ENCODE measurements around the gene PSMA2. TPM values are rescaled to one million over a fixed set of nuclear protein-coding genes. Genes with fewer than 3 reads are reported as not detected.

Gene PSMA2
- total RNA-seq, 1 experiment from 2014 or later, result 152 TPM

DNA sequence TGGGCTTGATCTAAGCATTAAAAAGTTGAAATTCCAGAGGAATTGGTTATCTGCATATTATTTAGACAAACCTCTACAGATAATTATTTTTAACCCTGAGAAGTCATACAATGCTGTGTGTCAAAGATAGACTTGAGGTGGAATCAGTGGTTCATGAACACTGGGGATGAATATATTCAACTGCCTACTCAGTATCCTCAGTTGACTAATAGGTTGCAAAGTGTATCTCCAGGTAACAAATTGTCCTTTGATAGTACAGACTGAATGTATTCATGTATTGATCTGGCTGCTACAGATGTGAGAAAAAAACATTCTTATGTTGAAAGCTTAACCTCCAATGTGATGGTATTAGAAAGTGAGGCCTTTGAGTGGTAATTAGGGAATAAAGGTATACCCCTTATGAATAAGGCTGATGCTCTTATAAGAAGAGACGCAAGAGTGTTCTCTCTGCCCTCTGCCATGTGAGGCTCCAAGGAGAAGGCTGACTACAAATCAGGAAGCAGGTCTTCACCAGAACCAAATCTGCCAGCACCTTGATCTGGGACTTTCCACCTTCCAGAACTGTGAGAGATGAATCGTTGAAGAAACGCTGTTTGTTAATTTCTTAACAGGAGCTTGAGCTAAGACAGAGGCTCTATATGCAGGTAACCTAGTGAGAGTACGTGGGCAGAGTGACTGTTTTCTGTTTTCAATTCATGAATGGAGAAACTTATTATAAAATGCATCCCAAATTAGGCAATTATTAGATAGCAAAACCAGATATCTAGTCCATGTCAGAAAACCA is 7.7 kb upstream of the PSMA2 start:
- Histone ChIP-seq H4K20me1 (ENCODE audit: insufficient read depth) (no peaks in the 10 kb centered on the region), H3K27ac (ENCODE audit: low read depth, low read length) (no peak overlapping the region), H3K4me3 (replicated peaks in 1 of 2; ENCODE audit: low read depth in 1 of 2, low read length in 2 of 2) (no peak overlapping the region), H3K4me1 (ENCODE audit: control insufficient read depth in 1 of 2, insufficient read depth in 2 of 2, low read length in 2 of 2) (no peaks in the 10 kb centered on the region), H2AFZ (ENCODE audit: low read depth, low read length, poor library complexity, severe bottlenecking) (no peak overlapping the region), H3K9me2 (ENCODE audit: insufficient read depth) (no peaks in the 10 kb centered on the region), H3K36me3 (ENCODE audit: control insufficient read depth in 1 of 2, insufficient read depth in 2 of 2, low read length in 2 of 2) (peaks cover 24 to 35% of the 10 kb centered on the region in 2 experiments), H3K9me3 (ENCODE audit: control insufficient read depth in 1 of 2, insufficient read depth in 1 of 2, low read depth in 1 of 2, low read length in 2 of 2) (no peaks in the 10 kb centered on the region), H3K27me3 (ENCODE audit: insufficient read depth, low read length) (no peaks in the 10 kb centered on the region), H3K4me2 (ENCODE audit: low read length) (no peak overlapping the region), H3K79me2 (ENCODE audit: insufficient read depth, low read length) (peaks cover 17% of the 10 kb centered on the region), H3K9ac (ENCODE audit: low read length) (no peak overlapping the region)
- intact Hi-C loops (cut with micrococcal nuclease), result loop anchor here (2.0 to 10.0 kb wide), 5 partner anchors 413 to 785 kb away; partner anchors contain the start of genes COA1 and STK17A
- TF ChIP-seq CBX3 (IDR thresholded peaks at IDR 0.05; ENCODE audit: low read depth), result no peak
- TF ChIP-seq ELF1 (IDR thresholded peaks at IDR 0.05; ENCODE audit: borderline replicate concordance, low read depth), result no peak
- TF ChIP-seq SRF (IDR thresholded peaks at IDR 0.05; ENCODE audit: low read depth), result no peak
- CTCF ChIA-PET, result interaction anchor here (1.3 kb wide), 1 partner anchor 32 kb away, joined by 3 read pairs; no protein-coding TSS in a partner anchor
- POLR2A ChIA-PET, result no interaction called here
- DNase-seq (ENCODE audit: low read depth, low spot score) (no peak), ATAC-seq (no peak)
- BruUV-seq (replicated peaks), result no TSS peak
- RAD21 ChIA-PET (ENCODE audit: low non-redundant PET in 1 of 2, low total read pairs in 2 of 2, uncharacterized antibody in 2 of 2, unreplicated experiment in 2 of 2), result no interaction called here

DNA sequence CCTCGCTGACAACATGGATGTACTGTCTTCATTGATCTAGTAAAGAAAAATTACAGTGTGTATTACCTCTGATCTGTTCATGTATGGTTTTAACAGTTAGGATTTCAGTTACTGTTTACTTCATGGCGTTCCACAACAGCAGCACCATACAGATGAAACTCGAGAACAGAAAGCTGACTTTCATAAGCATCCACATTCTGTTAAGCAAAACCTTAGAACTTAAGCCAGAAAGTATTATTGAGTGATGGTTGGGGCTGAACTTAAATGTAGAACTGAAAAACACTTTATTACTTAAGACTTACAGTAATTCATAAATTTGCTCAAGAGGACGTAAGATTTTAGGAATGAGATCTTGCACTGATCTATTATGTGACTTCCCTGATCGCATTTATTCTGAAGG is 3.9 kb upstream of the PSMA2 start:
- Histone ChIP-seq H3K36me3 (ENCODE audit: control insufficient read depth in 1 of 2, insufficient read depth in 2 of 2, low read length in 2 of 2) (peaks cover 24 to 35% of the 10 kb centered on the region in 2 experiments), H3K27me3 (ENCODE audit: insufficient read depth, low read length) (no peaks in the 10 kb centered on the region), H4K20me1 (ENCODE audit: insufficient read depth) (no peaks in the 10 kb centered on the region), H3K27ac (ENCODE audit: low read depth, low read length) (no peak overlapping the region), H3K4me2 (ENCODE audit: low read length) (no peak overlapping the region), H3K9ac (ENCODE audit: low read length) (no peak overlapping the region), H3K4me3 (replicated peaks in 1 of 2; ENCODE audit: low read depth in 1 of 2, low read length in 2 of 2) (no peak overlapping the region), H2AFZ (ENCODE audit: low read depth, low read length, poor library complexity, severe bottlenecking) (no peak overlapping the region), H3K4me1 (ENCODE audit: control insufficient read depth in 1 of 2, insufficient read depth in 2 of 2, low read length in 2 of 2) (peaks cover 5 to 10% of the 10 kb centered on the region in 2 experiments; a peak in 2 of 4 replicates), H3K9me3 (ENCODE audit: control insufficient read depth in 1 of 2, insufficient read depth in 1 of 2, low read depth in 1 of 2, low read length in 2 of 2) (no peaks in the 10 kb centered on the region), H3K9me2 (ENCODE audit: insufficient read depth) (no peaks in the 10 kb centered on the region), H3K79me2 (ENCODE audit: insufficient read depth, low read length) (peaks cover 54% of the 10 kb centered on the region)
- CTCF ChIA-PET, result interaction anchor here (0.9 kb wide), 1 partner anchor 11 kb away, joined by 3 read pairs; no protein-coding TSS in a partner anchor
- POLR2A ChIA-PET, result no interaction called here
- no peak for TF ChIP-seq ZNF274 (IDR thresholded peaks at IDR 0.05; ENCODE audit: low read depth, low read length)
- TF ChIP-seq, protein P1, sequence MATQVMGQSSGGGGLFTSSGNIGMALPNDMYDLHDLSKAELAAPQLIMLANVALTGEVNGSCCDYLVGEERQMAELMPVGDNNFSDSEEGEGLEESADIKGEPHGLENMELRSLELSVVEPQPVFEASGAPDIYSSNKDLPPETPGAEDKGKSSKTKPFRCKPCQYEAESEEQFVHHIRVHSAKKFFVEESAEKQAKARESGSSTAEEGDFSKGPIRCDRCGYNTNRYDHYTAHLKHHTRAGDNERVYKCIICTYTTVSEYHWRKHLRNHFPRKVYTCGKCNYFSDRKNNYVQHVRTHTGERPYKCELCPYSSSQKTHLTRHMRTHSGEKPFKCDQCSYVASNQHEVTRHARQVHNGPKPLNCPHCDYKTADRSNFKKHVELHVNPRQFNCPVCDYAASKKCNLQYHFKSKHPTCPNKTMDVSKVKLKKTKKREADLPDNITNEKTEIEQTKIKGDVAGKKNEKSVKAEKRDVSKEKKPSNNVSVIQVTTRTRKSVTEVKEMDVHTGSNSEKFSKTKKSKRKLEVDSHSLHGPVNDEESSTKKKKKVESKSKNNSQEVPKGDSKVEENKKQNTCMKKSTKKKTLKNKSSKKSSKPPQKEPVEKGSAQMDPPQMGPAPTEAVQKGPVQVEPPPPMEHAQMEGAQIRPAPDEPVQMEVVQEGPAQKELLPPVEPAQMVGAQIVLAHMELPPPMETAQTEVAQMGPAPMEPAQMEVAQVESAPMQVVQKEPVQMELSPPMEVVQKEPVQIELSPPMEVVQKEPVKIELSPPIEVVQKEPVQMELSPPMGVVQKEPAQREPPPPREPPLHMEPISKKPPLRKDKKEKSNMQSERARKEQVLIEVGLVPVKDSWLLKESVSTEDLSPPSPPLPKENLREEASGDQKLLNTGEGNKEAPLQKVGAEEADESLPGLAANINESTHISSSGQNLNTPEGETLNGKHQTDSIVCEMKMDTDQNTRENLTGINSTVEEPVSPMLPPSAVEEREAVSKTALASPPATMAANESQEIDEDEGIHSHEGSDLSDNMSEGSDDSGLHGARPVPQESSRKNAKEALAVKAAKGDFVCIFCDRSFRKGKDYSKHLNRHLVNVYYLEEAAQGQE (IDR thresholded peaks at IDR 0.05; ENCODE audit: low read depth), result no peak
- no peak for TF ChIP-seq SP1 (IDR thresholded peaks at IDR 0.05; ENCODE audit: low read depth)
- no peak for TF ChIP-seq POLR2AphosphoS5 (IDR thresholded peaks at IDR 0.05; ENCODE audit: low read depth, low read length)
- no peak for TF ChIP-seq POLR2A (IDR thresholded peaks at IDR 0.05; ENCODE audit: borderline replicate concordance, extremely low read depth, insufficient read depth, insufficient read length)
- intact Hi-C loops (cut with micrococcal nuclease), result loop anchor here (10.0 kb wide), 1 partner anchor 789 kb away; the partner anchor contains the start of gene COA1
- ATAC-seq, result no peak
- DNase-seq (ENCODE audit: low read depth, low spot score), result no peak
- no TSS peak for BruUV-seq (replicated peaks)
- RAD21 ChIA-PET (ENCODE audit: low non-redundant PET in 1 of 2, low total read pairs in 2 of 2, uncharacterized antibody in 2 of 2, unreplicated experiment in 2 of 2), result no interaction called here
